NCI-H774 (cell line): Measurements from ENCODE around the gene PRKAR2A.

ENCODE experiments used
- DNase-seq: peaks from one replicate; lab custom pipeline; 2025; lab: John Stamatoyannopoulos, UW

The PRKAR2A gene

DNA sequence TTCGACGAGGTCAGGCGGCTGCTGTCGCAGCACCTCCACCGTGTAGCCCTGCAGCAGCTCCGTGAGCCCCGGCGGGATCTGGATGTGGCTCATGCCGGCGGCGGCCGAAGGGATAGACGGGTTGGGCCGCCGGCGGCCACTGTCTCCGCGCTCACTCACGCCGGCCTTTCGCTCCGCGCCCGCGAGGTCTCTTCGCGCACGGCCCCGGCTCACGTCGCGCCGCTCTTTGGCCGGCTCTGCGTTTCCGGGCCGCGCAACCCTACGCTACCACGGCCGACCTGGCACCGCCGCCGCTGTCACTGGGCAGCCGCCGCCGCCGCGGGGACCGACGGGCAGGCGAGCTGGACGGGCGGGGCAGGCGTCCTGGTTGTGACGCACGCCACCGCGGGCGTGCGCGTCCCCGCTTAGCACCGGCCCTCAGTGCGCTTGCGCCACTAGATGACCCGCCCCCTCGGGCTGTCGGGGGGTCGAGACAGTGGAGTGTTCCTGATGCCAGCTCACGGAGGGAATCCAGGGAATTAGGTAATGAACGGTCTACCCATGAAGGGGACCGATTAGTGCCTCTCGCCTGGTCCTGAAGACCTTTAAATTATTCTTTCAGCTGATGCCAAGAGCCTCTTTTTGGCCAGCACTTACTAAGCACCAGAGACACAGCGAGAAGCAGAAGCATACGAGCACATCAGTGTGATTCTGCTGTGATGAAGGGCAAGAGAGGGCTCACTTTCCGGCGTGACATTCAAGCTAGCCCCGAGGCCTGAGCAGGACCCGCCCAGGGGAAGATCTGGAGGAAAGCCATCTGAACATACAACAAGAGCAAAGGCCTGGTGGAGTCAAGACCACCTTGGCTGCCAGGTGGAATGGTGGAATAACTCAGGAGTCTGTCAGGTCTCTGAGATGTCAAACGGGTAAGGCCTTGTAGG lies at the start of gene PRKAR2A:
Gene PRKAR2A, minus strand, starts transcription at position 371 of the 920 bp plus-strand sequence. Its CDS starts 278 bp downstream, at position 93.
- peak; percentile 71 for DNase-seq

DNA sequence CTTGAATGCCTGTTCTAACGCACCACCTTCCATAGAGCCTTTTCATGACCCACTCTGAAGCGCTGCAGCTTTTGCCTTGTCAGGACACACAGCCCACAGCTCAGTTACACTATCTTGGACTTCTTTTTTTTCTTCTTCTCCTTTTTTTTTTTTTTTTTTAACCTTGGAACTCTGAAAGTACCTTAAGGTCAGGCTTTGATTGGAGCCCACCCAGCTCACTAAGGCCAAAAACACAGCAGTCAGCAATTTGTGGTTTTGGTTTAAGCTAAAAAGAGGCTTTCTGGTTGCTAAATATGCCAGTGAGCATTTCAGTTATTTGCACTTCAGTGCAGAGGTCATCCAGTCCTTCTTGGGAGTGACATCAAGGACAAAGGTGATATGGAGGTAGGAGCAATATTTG lies 49.3 kb upstream of the PRKAR2A start:
- no peak for DNase-seq

DNA sequence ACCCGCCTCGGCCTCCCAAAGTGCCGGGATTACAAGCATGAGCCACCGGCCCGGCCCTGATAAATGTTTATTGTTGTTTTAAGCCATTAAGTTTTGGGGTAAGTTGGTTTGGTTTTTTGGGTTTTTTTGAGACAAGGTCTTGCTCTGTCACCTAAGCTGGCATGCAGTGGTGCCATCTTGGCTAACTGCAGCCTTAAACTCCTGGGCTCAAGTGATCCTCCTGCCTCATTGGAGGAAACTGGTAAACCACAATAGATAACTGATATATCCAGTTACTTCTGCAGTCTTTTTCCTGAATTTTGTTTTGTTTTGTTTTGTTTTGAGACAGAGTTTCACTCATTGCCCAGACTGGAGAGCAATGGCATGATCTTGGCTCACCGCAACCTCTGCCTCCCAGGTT lies 46.8 kb upstream of the PRKAR2A start:
- DNase-seq: no peak

DNA sequence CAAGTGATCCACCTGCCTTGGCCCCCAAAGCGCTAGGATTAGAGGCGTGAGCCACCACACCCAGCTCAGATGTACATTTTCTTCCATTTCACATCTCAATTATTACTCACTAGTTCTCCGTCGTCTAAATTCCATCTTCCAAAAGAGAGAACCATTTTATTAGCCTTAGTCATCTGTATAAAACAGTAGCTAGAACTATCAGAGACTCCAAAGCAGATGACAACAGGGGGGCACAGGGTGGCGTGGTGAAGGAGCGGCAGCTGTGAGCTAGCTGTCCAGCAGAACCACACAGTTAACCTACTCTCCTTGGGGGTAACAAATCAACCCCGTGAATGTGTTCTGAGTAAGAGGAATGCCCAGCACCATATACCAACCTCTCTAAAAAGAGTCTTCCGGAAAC lies 43.9 kb upstream of the PRKAR2A start:
- DNase-seq: no peak

- DNase-seq: no peak
Observed at GRCh38 chr3:48885753-48886152, 38.1 kb upstream of the PRKAR2A start.

GRCh38 chr3:48881652-48882114 lies 34.0 kb upstream of the PRKAR2A start:
- DNase-seq: no peak

DNA sequence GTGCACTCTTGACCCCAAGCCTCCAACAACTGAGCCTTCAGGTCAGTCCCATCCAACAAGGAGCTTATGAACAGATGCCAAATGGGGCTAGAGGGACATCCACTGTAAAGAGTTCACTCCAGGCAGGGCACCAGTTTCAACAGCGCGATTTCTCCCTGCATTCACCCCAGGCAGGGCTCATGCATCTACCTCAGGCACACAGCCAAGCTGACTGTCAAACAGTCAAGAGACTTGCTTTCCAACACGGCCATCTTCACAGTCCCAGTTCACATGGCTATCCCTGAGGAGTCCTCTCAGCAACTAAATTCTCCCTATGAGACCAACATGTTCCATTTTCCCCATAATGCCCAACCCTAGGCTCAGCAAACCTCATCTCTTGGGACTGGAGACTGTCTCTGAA lies 33.3 kb upstream of the PRKAR2A start:
- no peak for DNase-seq

GRCh38 chr3:48879994-48880377 lies 32.3 kb upstream of the PRKAR2A start:
- no peak for DNase-seq

- DNase-seq: no peak
Observed at GRCh38 chr3:48879307-48879993, 31.8 kb upstream of the PRKAR2A start.

DNA sequence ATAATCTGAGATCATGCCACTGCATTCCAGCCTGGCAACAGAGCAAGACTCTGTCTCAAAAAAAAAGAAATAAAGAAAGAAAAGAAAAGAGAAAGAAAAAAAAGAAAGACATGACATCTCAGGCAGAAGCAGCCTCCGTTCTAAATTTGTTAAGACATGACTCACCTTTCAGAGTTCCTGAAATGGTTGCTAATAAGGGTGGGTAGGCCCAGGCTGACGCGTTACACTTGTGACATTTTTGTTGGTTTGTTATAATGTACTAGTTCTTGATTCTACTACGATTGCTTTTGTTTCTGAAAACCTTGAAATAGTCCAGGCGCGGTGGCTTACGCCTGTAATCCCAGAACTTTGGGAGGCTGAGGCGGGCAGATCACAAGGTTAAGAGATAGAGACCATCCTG lies 30.0 kb upstream of the PRKAR2A start:
- DNase-seq: no peak

DNA sequence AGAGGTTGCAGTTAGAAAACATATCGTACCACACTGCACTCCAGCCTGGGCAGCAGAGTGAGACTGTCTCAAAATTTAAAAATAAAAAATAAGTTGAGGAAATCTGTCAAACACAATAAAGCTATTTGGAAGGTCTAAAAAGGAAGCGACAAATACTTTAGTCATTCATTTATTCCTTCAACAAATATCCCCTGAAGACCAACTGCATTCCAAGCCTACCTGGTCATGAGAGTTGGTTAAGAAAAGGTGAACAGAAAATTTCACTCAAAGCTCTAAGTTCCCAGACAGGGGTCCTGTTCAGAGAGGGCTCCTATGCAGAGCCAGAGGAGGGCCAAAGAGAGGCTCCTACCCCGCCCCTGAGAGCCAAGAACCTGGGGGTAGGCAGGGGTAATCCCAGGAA lies 15.4 kb upstream of the PRKAR2A start:
- no peak for DNase-seq

GRCh38 chr3:48859206-48859605 lies 11.5 kb upstream of the PRKAR2A start:
- DNase-seq: no peak

GRCh38 chr3:48858709-48859108 lies 11.0 kb upstream of the PRKAR2A start:
- DNase-seq: no peak

- DNase-seq: no peak
Observed at GRCh38 chr3:48857641-48858040, 10.0 kb upstream of the PRKAR2A start.

- no peak for DNase-seq
Observed at GRCh38 chr3:48856469-48856868, 8.8 kb upstream of the PRKAR2A start.

- no peak for DNase-seq
Observed at GRCh38 chr3:48855681-48856447, 8.2 kb upstream of the PRKAR2A start.

DNA sequence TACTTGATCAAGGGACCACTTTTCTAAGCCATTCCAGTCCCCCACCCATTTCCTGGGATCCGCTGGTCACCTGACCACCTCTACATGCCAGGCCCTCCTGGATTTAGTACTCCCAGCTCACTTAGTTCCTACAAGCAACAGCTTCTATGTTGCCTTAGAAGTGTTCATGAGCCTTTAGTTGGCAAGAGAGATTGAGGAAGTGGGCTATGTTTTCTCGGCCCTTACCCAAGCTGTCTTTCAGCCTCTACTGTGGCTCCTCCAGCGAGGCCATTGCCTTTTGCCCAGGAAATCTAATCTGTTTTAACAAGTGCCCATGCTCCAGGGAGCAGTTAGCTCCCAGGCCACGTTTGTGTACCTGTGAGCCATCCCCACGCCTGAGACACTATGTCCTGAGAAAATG lies 4.5 kb upstream of the PRKAR2A start:
- DNase-seq: no peak

GRCh38 chr3:48851407-48851806 lies 3.7 kb upstream of the PRKAR2A start:
- DNase-seq: peak; percentile 1

DNA sequence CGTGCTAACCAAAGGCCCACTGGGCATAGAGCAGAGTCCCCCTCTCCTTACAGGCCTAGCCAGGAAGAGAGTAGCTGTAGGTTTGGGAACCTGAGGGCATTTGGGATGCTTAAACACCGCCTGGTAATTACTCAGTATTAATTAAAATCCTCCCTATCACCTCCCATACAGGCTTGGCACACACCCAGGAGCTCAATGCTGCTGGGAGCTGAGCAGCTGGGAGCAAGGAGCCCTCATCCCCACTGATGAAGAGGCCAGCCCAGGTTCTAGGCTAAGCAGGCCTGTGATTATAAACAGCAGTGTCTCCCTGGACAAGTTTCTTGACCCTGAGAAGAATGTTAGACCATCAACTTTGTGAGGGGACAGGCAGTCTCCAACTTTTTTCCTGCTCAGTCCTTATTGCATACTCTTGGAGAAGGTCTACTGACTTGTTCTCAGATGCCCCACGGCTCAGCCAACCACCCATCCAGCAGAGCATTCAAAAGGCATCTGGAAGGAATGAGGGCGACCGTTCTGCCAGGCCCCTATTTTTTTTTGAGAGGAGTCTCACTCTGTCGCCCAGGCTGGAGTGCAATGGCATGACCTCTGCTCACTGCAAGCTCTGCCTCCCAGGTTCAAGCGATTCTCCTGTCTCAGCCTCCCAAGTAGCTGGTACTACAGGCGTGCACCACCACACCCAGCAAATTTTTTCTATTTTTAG lies 1.3 kb upstream of the PRKAR2A start:
- no peak for DNase-seq

GRCh38 chr3:48847053-48847503 lies 596 bp downstream of the PRKAR2A start:
- peak; percentile 11 for DNase-seq

DNA sequence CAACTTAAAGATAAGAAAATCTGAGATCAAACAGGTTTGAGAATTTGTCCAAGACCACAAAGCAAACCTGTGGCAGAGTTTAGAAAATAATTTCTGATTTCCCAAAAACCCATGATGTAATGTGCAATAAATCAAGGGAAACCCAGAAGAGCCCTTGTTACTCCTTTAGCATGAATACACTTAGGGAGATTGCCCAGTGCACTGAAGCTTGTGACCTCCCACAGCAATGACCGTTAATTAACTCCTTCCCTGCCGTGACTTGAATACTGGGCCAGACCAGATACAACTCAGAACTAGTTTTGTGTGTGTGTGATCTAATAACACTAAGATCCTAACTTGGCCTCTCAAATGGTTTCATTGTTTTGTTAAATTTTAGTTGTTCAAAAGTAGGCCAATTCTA lies 2.5 kb downstream of the PRKAR2A start:
- no peak for DNase-seq

- no peak for DNase-seq
Observed at GRCh38 chr3:48837163-48837562, 10.5 kb downstream of the PRKAR2A start.
